NCI-H2196 treated with DMSO at 0.1 percent for 48 hours (cell line): ENCODE data around the gene CNN2.
A peak's percentile ranks its signal among the peaks of the same experiment; 100 is the strongest.

Source experiments
- DNase-seq: peaks from one replicate; lab custom pipeline; 2025; ENCODE audit not compliant: unreplicated experiment; lab: John Stamatoyannopoulos, UW

Gene CNN2

GRCh38 chr19:1049106-1049505 lies 22.7 kb downstream of the CNN2 start:
- DNase-seq, result no peak

GRCh38 chr19:1049800-1050199 lies 23.4 kb downstream of the CNN2 start:
- no peak for DNase-seq

GRCh38 chr19:1050989-1051788 lies 24.8 kb downstream of the CNN2 start:
- DNase-seq, result no peak

- no peak for DNase-seq
Observed at GRCh38 chr19:1051791-1052190, 25.4 kb downstream of the CNN2 start.

- DNase-seq, result no peak
Observed at GRCh38 chr19:1052349-1052975, 26.1 kb downstream of the CNN2 start.

- no peak for DNase-seq
Observed at GRCh38 chr19:1053176-1054101, 27.0 kb downstream of the CNN2 start.

GRCh38 chr19:1054102-1055027 lies 28.0 kb downstream of the CNN2 start:
- no peak for DNase-seq

GRCh38 chr19:1055028-1055425 lies 28.6 kb downstream of the CNN2 start:
- DNase-seq, result no peak

GRCh38 chr19:1055886-1056620 lies 29.6 kb downstream of the CNN2 start:
- DNase-seq, result no peak

- DNase-seq, result peak; percentile 16
Observed at GRCh38 chr19:1057176-1057855, 30.9 kb downstream of the CNN2 start.

- no peak for DNase-seq
Observed at GRCh38 chr19:1058112-1058511, 31.7 kb downstream of the CNN2 start.

GRCh38 chr19:1060689-1061088 lies 34.3 kb downstream of the CNN2 start:
- DNase-seq, result no peak

- no peak for DNase-seq
Observed at GRCh38 chr19:1061987-1062386, 35.6 kb downstream of the CNN2 start.

- no peak for DNase-seq
Observed at GRCh38 chr19:1062387-1063029, 36.1 kb downstream of the CNN2 start.

- DNase-seq, result no peak
Observed at GRCh38 chr19:1063030-1063908, 36.9 kb downstream of the CNN2 start.

- DNase-seq, result no peak
Observed at GRCh38 chr19:1063909-1064660, 37.7 kb downstream of the CNN2 start.
